Mesendoderm (in vitro differentiated cells): ENCODE measurements around the gene FAHD1.
A peak's percentile ranks its signal among the peaks of the same experiment; 100 is the strongest.

ENCODE experiments used
- DNase-seq: peaks from one replicate; pipeline ENCODE4 v3.0.0; 2013
- H2AK5ac ChIP-seq: 2 replicates; pipeline ENCODE4 v1.6.1; 2013; ENCODE audit warnings: low read length, inconsistent platforms
- H2BK120ac ChIP-seq: 2 replicates; pipeline ENCODE4 v1.6.1; 2013; ENCODE audit warnings: low read depth, mild to moderate bottlenecking, low read length, moderate library complexity, mixed read lengths
- H2BK15ac ChIP-seq: replicated peaks from 2 replicates; pipeline ENCODE4 v1.6.1; 2013; ENCODE audit warnings: low read depth, mild to moderate bottlenecking, moderate library complexity
- H2BK5ac ChIP-seq: 2 replicates; pipeline ENCODE4 v1.6.1; 2013; ENCODE audit warnings: low read length, inconsistent platforms
- H3K18ac ChIP-seq: 2 replicates; pipeline ENCODE4 v1.6.1; 2013; ENCODE audit warnings: mild to moderate bottlenecking, low read length, mixed read lengths
- H3K23ac ChIP-seq: one replicate; pipeline ENCODE4 v1.6.1; 2013; ENCODE audit warnings: low read length
- H3K27ac ChIP-seq: 2 replicates; pipeline ENCODE4 v1.5.1; 2013; ENCODE audit warnings: low read depth, mild to moderate bottlenecking, inconsistent platforms, low read length, moderate library complexity
- H3K27me3 ChIP-seq: 2 replicates; pipeline ENCODE4 v1.6.1; 2013; ENCODE audit warnings: low read length, control low read depth, mild to moderate bottlenecking, inconsistent platforms; ENCODE audit not compliant: insufficient read depth, poor library complexity
- H3K36me3 ChIP-seq: 2 replicates; pipeline ENCODE4 v1.6.1; 2013; ENCODE audit warnings: low read length, inconsistent platforms; ENCODE audit not compliant: control insufficient read depth, insufficient read depth
- H3K4ac ChIP-seq: one replicate; pipeline ENCODE4 v1.6.1; 2013; ENCODE audit warnings: low read depth, mild to moderate bottlenecking, low read length, moderate library complexity
- H3K4me1 ChIP-seq: 2 replicates; pipeline ENCODE4 v1.6.1; 2013; ENCODE audit warnings: low read depth, low read length, inconsistent platforms; ENCODE audit not compliant: control insufficient read depth
- H3K4me2 ChIP-seq: 2 replicates; pipeline ENCODE4 v1.6.1; 2013; ENCODE audit warnings: low read length
- H3K4me3 ChIP-seq: 2 replicates; pipeline ENCODE4 v1.5.1; 2013; ENCODE audit warnings: mild to moderate bottlenecking, low read length
- H3K56ac ChIP-seq: one replicate; pipeline ENCODE4 v1.6.1; 2013; ENCODE audit warnings: low read length
- H3K79me1 ChIP-seq: 2 replicates; pipeline ENCODE4 v1.6.1; 2013; ENCODE audit warnings: low read length, inconsistent platforms
- H3K79me2 ChIP-seq: 2 replicates; pipeline ENCODE4 v1.6.1; 2013; ENCODE audit warnings: mild to moderate bottlenecking, low read length; ENCODE audit not compliant: control insufficient read depth, insufficient read depth
- H3K9ac ChIP-seq: 2 replicates; pipeline ENCODE4 v1.6.1; 2013; ENCODE audit warnings: low read length, inconsistent platforms
- H4K5ac ChIP-seq: one replicate; pipeline ENCODE4 v1.6.1; 2013; ENCODE audit warnings: low read length
- H4K8ac ChIP-seq: one replicate; pipeline ENCODE4 v1.6.1; 2013; ENCODE audit warnings: low read depth, mild to moderate bottlenecking, control low read depth, low read length, moderate library complexity
- WGBS: extraction: QIAGEN DNeasy Blood & Tissue Kit; methylation state at CpG from one replicate; pipeline ENCODE4 v1.1.7; 2013; ENCODE audit warnings: low lambda C conversion rate, missing lambda C conversion rate; ENCODE audit not compliant: insufficient coverage; ENCODE audit errors: extremely low coverage; 5-methylcytosine and 5-hydroxymethylcytosine counted together

Gene FAHD1

DNA sequence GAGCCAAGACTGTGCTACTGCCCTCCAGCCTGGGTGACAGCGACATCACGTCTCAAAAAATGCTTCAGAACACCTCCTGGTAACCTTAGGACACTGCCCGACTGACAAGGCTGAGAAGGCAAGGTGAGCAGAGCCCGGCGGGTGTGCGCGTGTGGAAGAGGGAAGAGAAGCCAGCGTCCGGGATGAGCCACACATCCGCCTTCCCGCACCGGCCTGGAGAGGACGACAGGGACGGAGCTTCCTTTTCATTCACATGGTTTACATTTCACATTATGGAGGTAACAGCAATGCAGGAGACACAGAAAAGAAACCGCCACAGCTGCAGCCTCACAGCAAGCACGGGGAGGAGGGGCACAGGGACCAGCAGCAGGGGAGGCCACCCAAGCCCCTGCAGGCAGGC is 16.9 kb upstream of the FAHD1 start:
- H3K4me1 ChIP-seq = no peaks in the 10 kb centered on the region
- no peak overlapping the region for H2BK5ac ChIP-seq
- no peak overlapping the region for H2BK15ac ChIP-seq
- no peak overlapping the region for H3K27ac ChIP-seq
- no CpG with 5 or more reads among the region's 16 CpGs for WGBS
- no peak overlapping the region for H2AK5ac ChIP-seq
- no peaks in the 10 kb centered on the region for H3K79me1 ChIP-seq
- H3K56ac ChIP-seq = no peak overlapping the region
- no peak overlapping the region for H4K8ac ChIP-seq
- no peak overlapping the region for H3K18ac ChIP-seq
- no peak overlapping the region for H3K23ac ChIP-seq
- H3K4me2 ChIP-seq = no peak overlapping the region
- no peak overlapping the region for H3K4ac ChIP-seq
- H3K9ac ChIP-seq = no peak overlapping the region
- H3K36me3 ChIP-seq = no peaks in the 10 kb centered on the region
- no peak overlapping the region for H4K5ac ChIP-seq
- no peak overlapping the region for H2BK120ac ChIP-seq
- no peaks in the 10 kb centered on the region for H3K27me3 ChIP-seq
- no peak for DNase-seq
- no peaks in the 10 kb centered on the region for H3K79me2 ChIP-seq
- H3K4me3 ChIP-seq = no peak overlapping the region

DNA sequence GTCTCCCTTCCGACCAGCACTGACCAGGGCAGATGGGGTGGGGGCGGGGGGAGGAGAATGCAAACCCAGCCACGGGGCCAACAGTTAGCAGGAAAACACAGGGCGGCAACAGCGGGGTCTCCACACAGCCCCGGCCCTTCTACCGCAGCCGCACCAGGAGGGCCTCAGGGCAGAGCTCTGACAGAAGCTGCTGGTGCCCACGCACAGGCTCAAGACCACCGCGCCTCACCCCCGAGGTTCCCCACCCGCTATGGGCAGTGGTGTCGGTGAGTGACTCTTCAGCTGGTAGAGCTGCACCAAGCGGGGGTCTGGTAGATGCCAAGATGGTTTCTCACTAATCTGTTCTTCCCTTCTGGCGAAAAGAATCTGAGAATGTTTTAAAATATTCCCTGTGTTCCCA is 16.5 kb upstream of the FAHD1 start:
- H3K79me1 ChIP-seq = no peaks in the 10 kb centered on the region
- DNase-seq = no peak
- WGBS = no CpG with 5 or more reads among the region's 16 CpGs
- H3K56ac ChIP-seq = no peak overlapping the region
- H2AK5ac ChIP-seq = no peak overlapping the region
- no peak overlapping the region for H2BK5ac ChIP-seq
- H4K5ac ChIP-seq = no peak overlapping the region
- no peak overlapping the region for H2BK15ac ChIP-seq
- no peak overlapping the region for H4K8ac ChIP-seq
- no peak overlapping the region for H3K4me3 ChIP-seq
- H3K27ac ChIP-seq = no peak overlapping the region
- no peak overlapping the region for H3K9ac ChIP-seq
- no peak overlapping the region for H2BK120ac ChIP-seq
- no peaks in the 10 kb centered on the region for H3K36me3 ChIP-seq
- H3K27me3 ChIP-seq = no peaks in the 10 kb centered on the region
- no peak overlapping the region for H3K4me2 ChIP-seq
- no peaks in the 10 kb centered on the region for H3K4me1 ChIP-seq
- H3K79me2 ChIP-seq = no peaks in the 10 kb centered on the region
- no peak overlapping the region for H3K23ac ChIP-seq
- no peak overlapping the region for H3K4ac ChIP-seq
- H3K18ac ChIP-seq = no peak overlapping the region

DNA sequence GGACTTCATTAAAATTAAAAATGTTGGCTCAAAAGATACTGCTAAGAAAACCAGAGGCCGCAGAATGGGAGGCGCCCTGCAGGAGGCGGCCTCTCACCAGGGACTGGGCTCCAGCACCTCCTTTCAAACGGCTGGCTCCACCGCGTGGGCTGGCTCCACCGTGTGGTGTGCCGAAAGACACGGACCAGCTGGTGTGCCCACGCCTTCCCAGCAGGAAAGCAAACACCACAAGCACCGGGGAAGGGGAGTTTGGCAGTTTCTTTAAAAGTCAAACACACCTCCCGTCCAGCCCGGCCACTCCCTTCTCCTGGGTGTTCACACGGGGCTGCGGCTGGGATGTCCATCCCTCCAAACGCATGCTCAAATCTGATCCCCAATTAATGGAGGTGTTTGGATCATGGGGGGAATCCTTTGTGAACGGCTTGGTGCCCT is 14.3 kb upstream of the FAHD1 start:
- Histone ChIP-seq H3K23ac (no peak overlapping the region), H4K8ac (no peak overlapping the region), H2AK5ac (no peak overlapping the region), H3K4ac (no peak overlapping the region), H3K56ac (no peak overlapping the region), H3K27me3 (no peaks in the 10 kb centered on the region), H2BK5ac (no peak overlapping the region), H2BK120ac (no peak overlapping the region), H3K9ac (no peak overlapping the region), H3K27ac (no peak overlapping the region), H3K36me3 (no peaks in the 10 kb centered on the region), H2BK15ac (no peak overlapping the region), H3K18ac (no peak overlapping the region), H3K79me2 (no peaks in the 10 kb centered on the region), H3K4me3 (no peak overlapping the region), H3K4me1 (no peaks in the 10 kb centered on the region), H3K79me1 (no peaks in the 10 kb centered on the region), H4K5ac (no peak overlapping the region), H3K4me2 (no peak overlapping the region)
- no CpG with 5 or more reads among the region's 17 CpGs for WGBS
- DNase-seq = peak; percentile 66

DNA sequence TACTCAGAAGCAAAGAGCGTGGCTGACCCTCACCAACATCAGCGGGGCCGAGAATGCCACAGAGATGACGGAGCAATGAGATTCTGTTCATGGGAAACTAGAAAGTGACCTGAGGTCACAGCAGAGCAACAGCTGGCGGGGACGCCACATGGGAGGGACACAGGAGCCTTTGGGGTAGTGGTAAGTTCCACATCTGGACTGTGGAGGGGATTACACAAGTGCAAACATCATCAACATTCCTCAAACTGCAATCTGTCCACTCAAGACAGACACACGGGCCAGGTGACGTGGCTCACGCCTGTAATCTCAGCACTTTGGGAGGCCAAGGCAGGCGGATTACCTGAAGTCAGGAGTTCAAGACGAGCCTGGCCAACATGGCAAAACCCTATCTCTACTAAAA is 11.5 kb upstream of the FAHD1 start:
- DNase-seq = no peak
- H3K4ac ChIP-seq = no peak overlapping the region
- H4K5ac ChIP-seq = no peak overlapping the region
- no peak overlapping the region for H2BK5ac ChIP-seq
- H3K9ac ChIP-seq = no peak overlapping the region
- H4K8ac ChIP-seq = no peak overlapping the region
- no peak overlapping the region for H3K18ac ChIP-seq
- no peaks in the 10 kb centered on the region for H3K79me1 ChIP-seq
- no peak overlapping the region for H3K4me2 ChIP-seq
- no peak overlapping the region for H3K23ac ChIP-seq
- no peaks in the 10 kb centered on the region for H3K79me2 ChIP-seq
- H2BK15ac ChIP-seq = no peak overlapping the region
- H3K4me1 ChIP-seq = no peaks in the 10 kb centered on the region
- no peak overlapping the region for H3K4me3 ChIP-seq
- H3K27me3 ChIP-seq = no peaks in the 10 kb centered on the region
- no peak overlapping the region for H3K27ac ChIP-seq
- H3K56ac ChIP-seq = no peak overlapping the region
- no CpG with 5 or more reads among the region's 11 CpGs for WGBS
- H2AK5ac ChIP-seq = no peak overlapping the region
- no peaks in the 10 kb centered on the region for H3K36me3 ChIP-seq
- H2BK120ac ChIP-seq = no peak overlapping the region

DNA sequence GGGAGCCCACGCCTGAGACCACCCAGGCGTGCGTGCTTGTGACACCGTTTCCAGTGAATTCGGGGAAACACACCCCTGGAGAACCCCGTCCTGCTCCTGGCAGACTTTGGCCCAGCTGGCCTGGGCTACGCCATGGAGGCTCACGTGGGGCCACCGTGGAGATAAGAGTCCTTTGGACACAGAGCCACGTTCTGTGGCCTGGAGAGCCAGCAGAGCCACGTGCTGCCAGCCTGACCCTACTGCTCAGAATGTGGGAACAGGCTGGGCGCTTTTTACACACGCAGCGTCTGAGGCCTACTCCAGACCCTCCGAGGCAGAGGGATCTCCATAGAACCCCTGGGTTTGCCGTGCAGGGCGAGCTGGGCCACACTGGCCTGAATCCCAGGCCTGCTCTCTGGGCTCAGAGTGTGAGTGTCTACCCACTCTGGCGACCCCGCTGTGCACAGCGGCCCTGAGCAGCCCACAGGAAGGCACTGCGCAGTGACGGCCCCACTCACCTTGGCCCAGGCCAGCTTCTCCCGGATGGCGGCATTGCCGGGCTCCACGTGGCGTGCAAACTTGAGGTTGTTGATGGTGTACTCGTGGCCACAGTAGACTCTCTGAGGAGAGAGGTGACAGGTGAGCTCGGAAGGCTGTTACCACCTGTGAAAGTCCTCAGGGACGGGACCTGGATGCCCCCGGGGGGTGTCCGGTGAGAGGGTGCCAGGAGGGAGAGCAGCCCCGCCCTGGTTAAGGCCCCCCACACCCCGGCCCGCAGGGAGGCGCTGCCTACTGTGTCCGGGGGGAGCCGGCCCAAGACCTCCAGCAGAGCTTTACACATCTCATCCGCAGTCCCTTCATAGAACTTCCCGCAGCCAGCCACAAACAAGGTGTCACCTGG is 10.4 kb upstream of the FAHD1 start:
- Histone ChIP-seq H3K79me2 (no peaks in the 10 kb centered on the region), H2AK5ac (no peak overlapping the region), H4K5ac (no peak overlapping the region), H2BK15ac (no peak overlapping the region), H3K36me3 (no peaks in the 10 kb centered on the region), H3K27me3 (no peaks in the 10 kb centered on the region), H3K4me2 (no peak overlapping the region), H4K8ac (no peak overlapping the region), H2BK120ac (no peak overlapping the region), H3K4me1 (no peaks in the 10 kb centered on the region), H3K4ac (no peak overlapping the region), H3K56ac (no peak overlapping the region), H3K4me3 (no peak overlapping the region), H3K18ac (no peak overlapping the region), H3K23ac (no peak overlapping the region), H2BK5ac (no peak overlapping the region), H3K79me1 (no peaks in the 10 kb centered on the region), H3K9ac (no peak overlapping the region), H3K27ac (no peak overlapping the region)
- no peak for DNase-seq
- WGBS = no CpG with 5 or more reads among the region's 40 CpGs

DNA sequence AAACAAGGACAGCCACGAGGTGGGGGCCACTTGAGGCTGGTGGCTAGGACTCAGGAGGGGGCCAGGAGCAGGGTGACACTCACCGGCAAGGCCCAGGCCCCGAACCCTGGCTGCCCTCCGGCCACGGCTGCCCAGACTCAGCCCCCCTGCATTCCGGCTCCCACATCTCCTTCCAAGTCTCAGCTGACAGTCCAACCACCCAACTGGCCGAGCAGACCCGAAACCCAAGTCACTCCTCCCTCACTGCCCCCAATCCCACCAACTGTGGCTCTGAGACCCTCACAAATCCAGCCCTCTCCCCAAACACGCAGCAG is 9.8 kb upstream of the FAHD1 start:
- Histone ChIP-seq H2BK15ac (no peak overlapping the region), H3K23ac (no peak overlapping the region), H3K36me3 (no peaks in the 10 kb centered on the region), H3K18ac (no peak overlapping the region), H3K56ac (no peak overlapping the region), H3K4ac (no peak overlapping the region), H2BK120ac (no peak overlapping the region), H3K27me3 (no peaks in the 10 kb centered on the region), H3K27ac (no peak overlapping the region), H2BK5ac (no peak overlapping the region), H3K9ac (no peak overlapping the region), H3K4me2 (no peak overlapping the region), H4K8ac (no peak overlapping the region), H3K79me2 (no peaks in the 10 kb centered on the region), H2AK5ac (no peak overlapping the region), H4K5ac (no peak overlapping the region), H3K79me1 (no peaks in the 10 kb centered on the region), H3K4me3 (no peak overlapping the region), H3K4me1 (no peaks in the 10 kb centered on the region)
- DNase-seq = no peak
- WGBS = no CpG with 5 or more reads among the region's 9 CpGs
